ENCODE data around the gene FBXL5.

Gene FBXL5

GRCh38 chr4:15655223-15656037 lies at the start of gene FBXL5:
Gene FBXL5 (minus strand): TSS chr4:15655357. CDS start chr4:15655287, 70 bp downstream.
- peak; percentile 87 for DNase-seq (ENCODE audit: low spot score)

- no peak for DNase-seq (ENCODE audit: low spot score)
Measured at GRCh38 chr4:15704129-15704528, 49.0 kb upstream of the FBXL5 start.

- DNase-seq (ENCODE audit: low spot score): no peak
Measured at GRCh38 chr4:15703439-15703838, 48.3 kb upstream of the FBXL5 start.

- DNase-seq (ENCODE audit: low spot score): peak; percentile 58
Measured at GRCh38 chr4:15702941-15703403, 47.8 kb upstream of the FBXL5 start, which contains the start of gene BST1. Gene BST1 (plus strand): TSS chr4:15703065. CDS start chr4:15703145, 80 bp downstream.

- DNase-seq (ENCODE audit: low spot score): no peak
Measured at GRCh38 chr4:15696866-15697265, 41.7 kb upstream of the FBXL5 start.

GRCh38 chr4:15695729-15696128 lies 40.6 kb upstream of the FBXL5 start:
- DNase-seq (ENCODE audit: low spot score): no peak

GRCh38 chr4:15695240-15695699 lies 40.1 kb upstream of the FBXL5 start:
- no peak for DNase-seq (ENCODE audit: low spot score)

- DNase-seq (ENCODE audit: low spot score): no peak
Measured at GRCh38 chr4:15694431-15694830, 39.3 kb upstream of the FBXL5 start.

- DNase-seq (ENCODE audit: low spot score): no peak
Measured at GRCh38 chr4:15692602-15693001, 37.4 kb upstream of the FBXL5 start.

- peak; percentile 34 for DNase-seq (ENCODE audit: low spot score)
Measured at GRCh38 chr4:15691346-15692135, 36.4 kb upstream of the FBXL5 start.

- no peak for DNase-seq (ENCODE audit: low spot score)
Measured at GRCh38 chr4:15690020-15690809, 35.1 kb upstream of the FBXL5 start.

GRCh38 chr4:15689540-15689939 lies 34.4 kb upstream of the FBXL5 start:
- DNase-seq (ENCODE audit: low spot score): no peak

GRCh38 chr4:15688051-15688450 lies 32.9 kb upstream of the FBXL5 start:
- DNase-seq (ENCODE audit: low spot score): no peak

- DNase-seq (ENCODE audit: low spot score): no peak
Measured at GRCh38 chr4:15684498-15684897, 29.3 kb upstream of the FBXL5 start.

- DNase-seq (ENCODE audit: low spot score): no peak
Measured at GRCh38 chr4:15683143-15683495, 28.0 kb upstream of the FBXL5 start.

- no peak for DNase-seq (ENCODE audit: low spot score)
Measured at GRCh38 chr4:15682242-15683142, 27.3 kb upstream of the FBXL5 start.

GRCh38 chr4:15681372-15682241 lies 26.4 kb upstream of the FBXL5 start, which contains the start of gene FAM200B:
Gene FAM200B (plus strand): TSS chr4:15681827. CDS start chr4:15686978, 5,151 bp downstream.
- peak; percentile 98 for DNase-seq (ENCODE audit: low spot score)

- DNase-seq (ENCODE audit: low spot score): no peak
Measured at GRCh38 chr4:15681067-15681371, 25.9 kb upstream of the FBXL5 start.

GRCh38 chr4:15677507-15677988 lies 22.4 kb upstream of the FBXL5 start:
- DNase-seq (ENCODE audit: low spot score): no peak

- no peak for DNase-seq (ENCODE audit: low spot score)
Measured at GRCh38 chr4:15676899-15677298, 21.7 kb upstream of the FBXL5 start.

Data from Ammon's horn (tissue), 1 donor.